ENCODE results near the gene RAB37.
A peak's percentile ranks its signal among the peaks of the same experiment; 100 is the strongest.

Gene RAB37

GRCh38 chr17:74750327-74751069 lies 13.4 kb downstream of the RAB37 start:
- POLR2A ChIA-PET = interaction anchor here (1.3 to 1.9 kb wide), 7 partner anchors 8 to 123 kb away, joined by 4 to 22 read pairs (median 8); partner anchors contain the start of genes FDXR and NAT9
- peaks cover 7% of the 10 kb centered on the region for H3K4me1 ChIP-seq (ENCODE audit: control insufficient read depth, insufficient read depth, low read length)
- TF ChIP-seq ZNF610 (tag by site-specific recombination; IDR thresholded peaks at IDR 0.05; ENCODE audit: borderline replicate concordance) = no peak
- TF ChIP-seq TRIM28 (IDR thresholded peaks at IDR 0.05; ENCODE audit: borderline replicate concordance, low read length) = no peak
- no peak for TF ChIP-seq YY2 (tag by site-specific recombination; IDR thresholded peaks at IDR 0.05)
- 0 out of 2 replicates have a peak, but pooled peaks have one; percentile 15 for TF ChIP-seq SCRT2 (tag by site-specific recombination; IDR thresholded peaks at IDR 0.05)
- no peak for TF ChIP-seq PBX3 (CRISPR knock-in tag; IDR thresholded peaks at IDR 0.05)
- no peak for TF ChIP-seq KLF16 (tag by site-specific recombination; IDR thresholded peaks at IDR 0.05)
- no peak for TF ChIP-seq SP2 (tag by site-specific recombination; IDR thresholded peaks at IDR 0.05)
- no peak for TF ChIP-seq ZNF266 (tag by site-specific recombination; IDR thresholded peaks at IDR 0.05; ENCODE audit: low read depth)
- TF ChIP-seq ZBTB7A (tag by site-specific recombination; IDR thresholded peaks at IDR 0.05; ENCODE audit: low read depth) = no peak
- TF ChIP-seq, protein P1, sequence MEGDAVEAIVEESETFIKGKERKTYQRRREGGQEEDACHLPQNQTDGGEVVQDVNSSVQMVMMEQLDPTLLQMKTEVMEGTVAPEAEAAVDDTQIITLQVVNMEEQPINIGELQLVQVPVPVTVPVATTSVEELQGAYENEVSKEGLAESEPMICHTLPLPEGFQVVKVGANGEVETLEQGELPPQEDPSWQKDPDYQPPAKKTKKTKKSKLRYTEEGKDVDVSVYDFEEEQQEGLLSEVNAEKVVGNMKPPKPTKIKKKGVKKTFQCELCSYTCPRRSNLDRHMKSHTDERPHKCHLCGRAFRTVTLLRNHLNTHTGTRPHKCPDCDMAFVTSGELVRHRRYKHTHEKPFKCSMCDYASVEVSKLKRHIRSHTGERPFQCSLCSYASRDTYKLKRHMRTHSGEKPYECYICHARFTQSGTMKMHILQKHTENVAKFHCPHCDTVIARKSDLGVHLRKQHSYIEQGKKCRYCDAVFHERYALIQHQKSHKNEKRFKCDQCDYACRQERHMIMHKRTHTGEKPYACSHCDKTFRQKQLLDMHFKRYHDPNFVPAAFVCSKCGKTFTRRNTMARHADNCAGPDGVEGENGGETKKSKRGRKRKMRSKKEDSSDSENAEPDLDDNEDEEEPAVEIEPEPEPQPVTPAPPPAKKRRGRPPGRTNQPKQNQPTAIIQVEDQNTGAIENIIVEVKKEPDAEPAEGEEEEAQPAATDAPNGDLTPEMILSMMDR (tag by site-specific recombination; IDR thresholded peaks at IDR 0.05) = 0 out of 2 replicates have a peak, but pooled peaks have one; percentile 39
- TF ChIP-seq, protein P2, sequence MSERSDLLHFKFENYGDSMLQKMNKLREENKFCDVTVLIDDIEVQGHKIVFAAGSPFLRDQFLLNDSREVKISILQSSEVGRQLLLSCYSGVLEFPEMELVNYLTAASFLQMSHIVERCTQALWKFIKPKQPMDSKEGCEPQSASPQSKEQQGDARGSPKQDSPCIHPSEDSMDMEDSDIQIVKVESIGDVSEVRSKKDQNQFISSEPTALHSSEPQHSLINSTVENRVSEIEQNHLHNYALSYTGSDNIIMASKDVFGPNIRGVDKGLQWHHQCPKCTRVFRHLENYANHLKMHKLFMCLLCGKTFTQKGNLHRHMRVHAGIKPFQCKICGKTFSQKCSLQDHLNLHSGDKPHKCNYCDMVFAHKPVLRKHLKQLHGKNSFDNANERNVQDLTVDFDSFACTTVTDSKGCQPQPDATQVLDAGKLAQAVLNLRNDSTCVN (tag by site-specific recombination; optimal IDR thresholded peaks at IDR 0.05) = no peak
- TF ChIP-seq ZNF223 (tag by site-specific recombination; IDR thresholded peaks at IDR 0.05) = no peak
- no peak for TF ChIP-seq ZNF239 (tag by site-specific recombination; IDR thresholded peaks at IDR 0.05)
- no peak for TF ChIP-seq ZNF664 (tag by site-specific recombination; IDR thresholded peaks at IDR 0.05)
- TF ChIP-seq, protein P3, sequence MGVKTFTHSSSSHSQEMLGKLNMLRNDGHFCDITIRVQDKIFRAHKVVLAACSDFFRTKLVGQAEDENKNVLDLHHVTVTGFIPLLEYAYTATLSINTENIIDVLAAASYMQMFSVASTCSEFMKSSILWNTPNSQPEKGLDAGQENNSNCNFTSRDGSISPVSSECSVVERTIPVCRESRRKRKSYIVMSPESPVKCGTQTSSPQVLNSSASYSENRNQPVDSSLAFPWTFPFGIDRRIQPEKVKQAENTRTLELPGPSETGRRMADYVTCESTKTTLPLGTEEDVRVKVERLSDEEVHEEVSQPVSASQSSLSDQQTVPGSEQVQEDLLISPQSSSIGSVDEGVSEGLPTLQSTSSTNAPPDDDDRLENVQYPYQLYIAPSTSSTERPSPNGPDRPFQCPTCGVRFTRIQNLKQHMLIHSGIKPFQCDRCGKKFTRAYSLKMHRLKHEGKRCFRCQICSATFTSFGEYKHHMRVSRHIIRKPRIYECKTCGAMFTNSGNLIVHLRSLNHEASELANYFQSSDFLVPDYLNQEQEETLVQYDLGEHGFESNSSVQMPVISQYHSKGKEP (tag by site-specific recombination; IDR thresholded peaks at IDR 0.05) = no peak
- no peak for TF ChIP-seq FEZF1 (tag by site-specific recombination; IDR thresholded peaks at IDR 0.05)
- no peak overlapping the region for H3K4me3 ChIP-seq (ENCODE audit: low read depth, low read length)
- no peaks in the 10 kb centered on the region for H3K36me3 ChIP-seq (ENCODE audit: control insufficient read depth in 2 of 2, insufficient read depth in 1 of 2, low read length in 2 of 2)
- H3K27ac ChIP-seq (ENCODE audit: extremely low read depth, low read depth, low read length) = no peak overlapping the region
- CTCF ChIA-PET = interaction anchor here (0.8 to 3.0 kb wide), 8 partner anchors 8 to 112 kb away, joined by 3 to 13 read pairs (median 5); no protein-coding TSS in a partner anchor
- H3K9me3 ChIP-seq (ENCODE audit: control insufficient read depth, insufficient read depth, low read depth, low read length) = no peaks in the 10 kb centered on the region

- Histone ChIP-seq H3K27ac (ENCODE audit: extremely low read depth, low read depth, low read length) (no peak overlapping the region), H3K9me3 (ENCODE audit: control insufficient read depth, insufficient read depth, low read depth, low read length) (no peaks in the 10 kb centered on the region), H3K4me3 (ENCODE audit: low read depth, low read length) (no peak overlapping the region), H3K4me1 (ENCODE audit: control insufficient read depth, insufficient read depth, low read length) (peaks cover 7% of the 10 kb centered on the region), H3K36me3 (ENCODE audit: control insufficient read depth in 2 of 2, insufficient read depth in 1 of 2, low read length in 2 of 2) (no peaks in the 10 kb centered on the region)
- TF ChIP-seq ZBTB20 (tag by site-specific recombination; IDR thresholded peaks at IDR 0.05) = no peak
- TF ChIP-seq GFI1B (tag by site-specific recombination; IDR thresholded peaks at IDR 0.05) = no peak
- no peak for TF ChIP-seq ZNF560 (tag by site-specific recombination; IDR thresholded peaks at IDR 0.05; ENCODE audit: borderline replicate concordance)
- no peak for TF ChIP-seq ZNF19 (tag by site-specific recombination; IDR thresholded peaks at IDR 0.05; ENCODE audit: low read depth)
- TF ChIP-seq ZNF23 (tag by site-specific recombination; IDR thresholded peaks at IDR 0.05; ENCODE audit: borderline replicate concordance) = no peak
- ChIA-PET POLR2A (no interaction called here), CTCF (interaction anchor here (0.6 to 1.9 kb wide), 4 partner anchors 8 to 212 kb away, joined by 3 to 6 read pairs (median 4); no protein-coding TSS in a partner anchor)
These were observed 15.4 kb downstream of the RAB37 start for GRCh38 chr17:74752415-74752814.

Measured in HEK293 (cell line).